GM21576 (cell line): Measurements from ENCODE around the gene SDC1.

Source experiments
- ATAC-seq: cut with Tn5 transposase; IDR thresholded peaks from one replicate; pipeline ENCODE4 v1.9.1; 2021; ENCODE audit warnings: mild to moderate bottlenecking, moderate library complexity; ENCODE audit not compliant: unreplicated experiment

The SDC1 gene

GRCh38 chr2:20173496-20174402, 51.2 kb downstream of the SDC1 start:
- no peak for ATAC-seq

- ATAC-seq: no peak
These were observed 51.9 kb downstream of the SDC1 start for GRCh38 chr2:20173064-20173463.

DNA sequence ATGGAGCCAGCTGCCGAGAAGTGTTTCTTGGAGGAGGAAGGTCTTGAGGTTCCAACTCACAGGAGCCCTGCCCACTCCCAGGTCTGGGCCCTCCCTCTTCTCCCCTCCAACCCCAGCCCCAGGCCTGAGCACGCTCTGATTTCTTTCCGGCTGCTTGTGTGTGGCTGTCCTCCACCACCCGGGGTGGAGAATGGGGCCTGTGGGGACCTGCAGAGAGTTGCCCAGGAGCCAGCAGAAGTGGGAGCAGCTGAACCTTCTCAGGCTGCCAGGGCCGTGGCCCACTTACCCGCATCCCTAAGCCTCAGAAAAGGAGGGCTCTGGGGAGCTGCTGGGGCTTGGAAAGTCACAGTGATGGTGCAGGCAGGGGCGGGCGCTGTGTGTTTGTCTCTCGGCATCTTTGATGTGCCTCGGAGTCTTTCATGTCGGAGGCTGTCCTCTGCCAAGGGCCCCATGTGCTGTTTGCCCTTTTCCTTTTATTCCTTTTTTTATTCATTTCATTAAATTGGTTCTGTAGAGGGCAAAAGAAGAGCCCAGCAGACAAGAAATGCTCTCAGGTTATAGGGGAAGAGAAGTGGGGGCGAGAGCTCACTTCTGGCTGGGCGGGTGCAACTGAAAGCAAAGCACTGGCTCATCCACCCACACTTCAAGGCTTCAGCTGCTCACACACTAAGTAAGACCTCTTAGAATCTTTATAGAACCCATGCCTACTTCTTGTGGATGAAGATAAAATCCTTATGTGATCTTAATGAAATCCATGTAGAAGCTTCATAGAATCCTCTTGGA, 52.5 kb downstream of the SDC1 start:
- ATAC-seq: no peak

DNA sequence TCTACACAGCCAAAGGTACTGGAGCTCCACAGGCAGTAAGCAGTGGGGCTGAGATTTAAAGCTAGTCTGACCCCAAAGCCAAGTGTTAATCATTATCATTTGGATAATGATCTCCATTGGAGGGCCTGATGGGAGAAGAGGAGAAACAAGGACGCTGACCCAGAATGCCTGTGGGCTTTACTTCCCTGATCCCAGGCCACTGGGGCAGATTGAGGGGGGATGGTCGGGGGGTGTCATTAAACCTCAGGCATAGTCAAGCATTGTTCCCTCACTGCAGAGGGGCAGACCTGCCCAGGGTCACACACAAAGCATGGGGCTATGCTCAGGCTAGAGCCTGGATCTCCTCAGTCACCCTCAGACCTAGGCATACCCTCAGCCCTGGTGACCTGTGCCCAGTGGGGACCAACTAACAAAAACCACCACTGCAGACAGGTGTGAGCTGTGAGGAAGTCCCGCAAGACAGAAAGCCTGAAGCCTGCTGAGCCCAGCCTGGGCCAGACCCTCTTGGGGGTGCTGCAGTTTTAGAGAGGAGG, 53.4 kb downstream of the SDC1 start:
- ATAC-seq: no peak

DNA sequence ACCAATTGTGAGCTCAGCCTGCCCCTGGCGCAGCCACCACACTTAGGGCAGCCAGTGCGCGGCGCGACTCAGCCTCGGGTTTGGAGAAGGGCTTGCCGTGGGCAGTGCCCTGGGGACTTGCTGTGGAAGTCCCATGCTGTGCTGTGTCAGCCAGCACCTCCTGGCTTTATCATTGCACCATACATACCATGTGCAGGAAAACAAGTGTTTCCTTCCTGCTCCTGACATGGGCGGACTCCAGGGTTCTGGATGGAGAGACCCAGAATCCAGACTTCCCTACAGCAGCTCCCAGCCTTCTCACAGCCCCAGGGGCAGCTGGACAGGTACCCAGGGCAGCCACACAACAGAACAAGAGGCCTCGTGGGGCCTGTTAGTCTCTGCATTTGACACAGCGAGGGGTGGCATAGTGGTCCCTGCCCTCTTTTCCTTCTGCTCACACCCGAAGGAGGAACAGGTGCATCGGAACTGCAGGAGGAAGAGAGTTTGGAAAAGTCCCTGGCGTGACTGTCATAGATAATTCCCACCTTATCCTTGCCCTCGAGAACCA, 54.2 kb downstream of the SDC1 start:
- no peak for ATAC-seq

- ATAC-seq: no peak
These were observed 54.9 kb downstream of the SDC1 start for GRCh38 chr2:20169796-20170703.

- ATAC-seq: no peak
These were observed 55.9 kb downstream of the SDC1 start for GRCh38 chr2:20168727-20169696.

DNA sequence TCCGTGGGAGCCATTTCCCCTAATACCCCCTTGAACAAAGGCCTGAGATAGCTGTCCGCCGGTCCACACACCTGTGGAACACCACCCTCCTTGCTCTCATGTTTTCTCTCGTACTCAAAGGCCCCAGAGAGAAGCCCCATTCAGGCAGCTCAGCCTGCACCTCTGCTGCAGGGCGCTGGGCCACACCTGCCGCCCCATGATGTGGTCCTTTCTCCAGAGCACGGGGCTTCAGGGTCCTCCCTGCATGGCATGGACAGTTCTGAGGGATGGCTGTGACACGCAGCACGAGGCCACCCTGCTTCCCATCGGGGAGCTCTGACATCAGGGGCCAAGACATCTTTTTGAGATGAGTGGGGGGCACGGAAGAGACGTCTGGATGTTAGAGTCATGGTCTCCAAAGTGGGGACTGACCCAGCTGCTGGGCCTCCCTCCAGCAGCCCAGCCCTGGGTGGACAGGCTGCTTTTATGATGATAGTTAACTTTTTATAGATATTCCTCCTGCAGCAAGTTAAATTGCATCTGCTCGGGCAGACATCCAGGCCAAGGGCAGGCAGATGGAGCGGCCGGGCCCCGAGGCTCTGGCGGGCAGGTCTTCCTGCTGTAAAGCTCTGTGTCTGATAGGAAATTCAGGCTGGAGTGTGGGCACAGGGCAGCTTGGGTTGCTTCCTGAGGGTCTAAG, 56.7 kb downstream of the SDC1 start:
- ATAC-seq: no peak

DNA sequence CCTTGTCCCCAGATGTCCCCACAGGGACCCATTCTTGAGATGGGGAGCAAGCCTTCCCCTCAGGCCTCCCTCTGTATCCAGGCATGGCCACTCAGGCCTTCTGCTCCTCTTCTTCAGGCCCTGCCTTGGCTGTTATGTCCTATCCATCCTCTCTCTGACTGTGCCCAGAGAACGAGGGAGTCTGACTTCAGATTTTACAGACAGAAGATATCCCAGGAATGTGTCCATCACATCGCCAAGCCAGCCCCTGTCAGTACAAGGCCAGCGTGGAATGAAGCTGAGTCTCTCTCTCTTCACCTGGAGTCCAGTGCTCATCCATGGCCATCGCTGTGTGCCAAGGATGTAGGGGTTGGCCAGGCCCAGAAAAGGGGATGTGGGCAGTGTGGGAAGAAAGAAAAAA, 57.6 kb downstream of the SDC1 start:
- no peak for ATAC-seq

DNA sequence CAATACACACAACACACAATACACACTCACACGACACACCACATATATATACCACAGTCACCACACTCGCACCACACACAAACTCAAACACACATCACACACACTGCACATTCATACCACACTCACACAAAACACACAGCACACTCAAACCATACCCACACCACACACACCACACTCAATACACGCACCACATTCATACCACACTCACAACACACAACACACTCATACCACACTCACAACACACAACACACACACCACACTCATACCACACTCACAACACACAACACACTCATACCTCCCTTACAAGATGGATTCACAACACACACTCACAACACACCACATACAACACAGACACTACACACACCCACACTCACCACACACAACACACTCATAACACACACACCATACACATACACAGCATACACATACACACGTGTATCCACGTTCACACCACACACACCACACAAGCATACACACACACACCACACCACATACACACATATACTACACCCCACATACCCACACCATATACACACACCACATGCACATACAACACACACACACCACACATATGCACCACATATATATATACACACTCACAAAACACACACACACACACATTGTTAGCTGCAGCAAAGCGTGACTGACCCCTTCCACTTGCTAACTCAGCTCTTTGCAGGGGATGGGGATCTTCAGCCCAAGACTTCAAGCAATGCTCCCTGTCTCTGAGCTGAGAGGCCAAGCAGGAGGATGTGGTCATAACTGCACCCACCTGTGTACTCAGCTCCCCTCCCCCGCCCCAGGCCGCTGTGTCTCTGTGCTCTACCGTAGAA, 59.0 kb downstream of the SDC1 start:
- ATAC-seq: no peak

- ATAC-seq: no peak
These were observed 60.0 kb downstream of the SDC1 start for GRCh38 chr2:20164734-20165478.

DNA sequence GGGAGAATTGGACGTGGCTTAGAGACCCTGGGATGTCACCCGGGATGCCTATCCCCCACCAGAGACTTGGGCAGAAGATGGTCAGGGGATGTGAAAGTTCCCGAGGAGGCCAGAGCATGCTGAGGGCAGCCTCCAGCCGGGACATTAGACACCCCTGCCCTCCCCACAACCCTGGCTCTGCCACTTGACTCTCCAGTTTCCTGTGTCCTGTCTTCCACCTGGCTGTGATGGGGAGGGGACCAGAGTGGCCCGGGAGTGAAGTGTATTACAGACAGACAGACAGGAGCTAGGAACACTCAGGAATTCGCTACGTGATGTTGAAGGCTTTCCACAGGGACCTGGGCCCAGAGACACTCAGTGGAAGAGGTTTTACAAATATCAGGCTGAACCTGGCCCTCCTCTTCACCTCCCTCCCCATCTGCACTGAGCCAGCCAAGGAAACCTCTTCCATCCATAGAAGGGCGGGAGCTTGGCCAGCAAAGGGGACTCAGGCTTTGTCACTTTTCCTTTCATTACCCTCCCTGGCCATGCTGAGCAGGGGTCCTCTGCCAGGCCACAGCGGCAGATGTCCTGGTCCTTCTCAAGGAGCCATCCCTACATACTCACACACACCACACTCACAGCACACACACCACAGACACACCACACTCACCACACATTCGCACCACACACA, 60.7 kb downstream of the SDC1 start:
- ATAC-seq: no peak

GRCh38 chr2:20159411-20160070, 65.4 kb downstream of the SDC1 start:
- ATAC-seq: no peak

DNA sequence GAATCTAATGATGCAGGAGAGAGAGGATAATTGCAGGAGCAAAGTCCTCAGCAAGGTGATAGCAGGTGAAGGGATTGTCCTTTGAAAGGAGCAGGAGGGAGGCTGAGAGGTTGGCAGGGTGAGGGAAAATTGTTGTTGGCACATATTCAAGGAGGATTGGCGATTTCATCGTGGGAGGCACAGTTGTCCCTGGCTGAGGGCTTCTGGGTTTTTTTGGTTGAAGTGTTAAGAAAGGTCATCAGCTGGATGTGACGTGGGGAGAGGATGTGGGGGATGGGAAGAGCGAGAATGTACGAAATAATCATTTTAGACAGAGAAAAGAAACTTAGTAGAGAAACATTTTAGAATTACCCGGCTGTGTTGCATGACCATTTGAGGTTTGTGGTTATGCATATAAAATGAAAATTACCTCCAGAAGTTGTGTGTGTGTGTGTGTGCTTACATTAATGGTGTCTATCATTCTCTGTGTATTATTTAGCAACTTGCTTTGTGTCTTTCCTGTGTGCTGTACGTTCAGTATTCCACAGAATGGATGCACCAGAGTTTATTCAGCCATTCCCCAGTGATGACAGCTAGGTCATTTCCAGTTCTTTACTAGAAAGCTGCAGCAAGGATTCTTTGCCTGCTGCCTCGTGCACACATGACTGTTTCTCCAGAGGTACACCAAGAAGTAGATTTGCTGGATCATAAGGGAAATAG, 67.6 kb downstream of the SDC1 start:
- ATAC-seq: peak; percentile 43

- no peak for ATAC-seq
These were observed 68.1 kb downstream of the SDC1 start for GRCh38 chr2:20156836-20157192.
